ENCODE results near the gene RNF125.

- TF ChIP-seq RAD21 (IDR thresholded peaks at IDR 0.05; ENCODE audit: insufficient read depth, low read depth, low read length) = no peak
- TF ChIP-seq SUZ12 (IDR thresholded peaks at IDR 0.05; ENCODE audit: unreplicated experiment) = no peak
- no peak for TF ChIP-seq CTCF (IDR thresholded peaks at IDR 0.05 in 2 of 3, conservative IDR thresholded peaks at IDR 0.05 in 1 of 3; ENCODE audit: control insufficient read depth in 2 of 3, extremely low read depth in 1 of 3, insufficient read depth in 1 of 3, low read depth in 3 of 3, low read length in 3 of 3)
These were observed 35.6 kb upstream of the RNF125 start for GRCh38 chr18:31983020-31983419.

All from GM12878 (cell line).